Body of pancreas (tissue), 4 donors: ENCODE data around the gene ZBTB16.

Source experiments
- POLR2A ChIP-seq, 3 donors: fragments of 450-650 bp; IDR thresholded peaks; one replicate each; pipeline ENCODE4 v1.6.1; 2016; ENCODE audit warnings: antibody characterized with exemption in 3 of 3, mild to moderate bottlenecking in 2 of 3
- TF ChIP-seq, protein P1 (sequence below), 7 experiments: fragments of 450-650 bp in 4 of 7; fragments of 200-600 bp in 3 of 7; sonication (generic) in 3 of 7; IDR thresholded peaks; one replicate each; pipeline ENCODE4 v1.5.1; 2016 to 2019; ENCODE audit warnings: antibody characterized with exemption in 7 of 7

- TF ChIP-seq, protein P1, sequence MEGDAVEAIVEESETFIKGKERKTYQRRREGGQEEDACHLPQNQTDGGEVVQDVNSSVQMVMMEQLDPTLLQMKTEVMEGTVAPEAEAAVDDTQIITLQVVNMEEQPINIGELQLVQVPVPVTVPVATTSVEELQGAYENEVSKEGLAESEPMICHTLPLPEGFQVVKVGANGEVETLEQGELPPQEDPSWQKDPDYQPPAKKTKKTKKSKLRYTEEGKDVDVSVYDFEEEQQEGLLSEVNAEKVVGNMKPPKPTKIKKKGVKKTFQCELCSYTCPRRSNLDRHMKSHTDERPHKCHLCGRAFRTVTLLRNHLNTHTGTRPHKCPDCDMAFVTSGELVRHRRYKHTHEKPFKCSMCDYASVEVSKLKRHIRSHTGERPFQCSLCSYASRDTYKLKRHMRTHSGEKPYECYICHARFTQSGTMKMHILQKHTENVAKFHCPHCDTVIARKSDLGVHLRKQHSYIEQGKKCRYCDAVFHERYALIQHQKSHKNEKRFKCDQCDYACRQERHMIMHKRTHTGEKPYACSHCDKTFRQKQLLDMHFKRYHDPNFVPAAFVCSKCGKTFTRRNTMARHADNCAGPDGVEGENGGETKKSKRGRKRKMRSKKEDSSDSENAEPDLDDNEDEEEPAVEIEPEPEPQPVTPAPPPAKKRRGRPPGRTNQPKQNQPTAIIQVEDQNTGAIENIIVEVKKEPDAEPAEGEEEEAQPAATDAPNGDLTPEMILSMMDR (IDR thresholded peaks at IDR 0.05) = no peak
- TF ChIP-seq POLR2A (IDR thresholded peaks at IDR 0.05) = no peak
These were observed 170.7 kb downstream of the ZBTB16 start for GRCh38 chr11:114230031-114230704.
